Naive thymus-derived CD4-positive, alpha-beta T cell (primary cell): ENCODE measurements around the gene DOK4. TPM values are rescaled to one million over a fixed set of nuclear protein-coding genes. Genes with fewer than 3 reads are reported as not detected.

ENCODE experiments used
- ATAC-seq: fragments of 150-1000 bp; cut with Tn5 transposase; 2 replicates; pipeline ENCODE4 v1.10.0; 2021; ENCODE audit warnings: mild to moderate bottlenecking, moderate library complexity
- CTCF ChIA-PET: fragments of 350-600 bp; sonication (Branson Sonifier 250); formaldehyde crosslinking; loops from one replicate; lab custom pipeline; 2021; ENCODE audit warnings: antibody characterized with exemption; lab: Charles Lee
- POLR2A ChIA-PET: fragments of 350-600 bp; sonication (Branson Sonifier 250); formaldehyde crosslinking; loops from one replicate; lab custom pipeline; 2021; ENCODE audit warnings: antibody characterized with exemption, inconsistent platforms; lab: Charles Lee
- DNase-seq, 9 donors: peaks; one replicate each; pipeline versions ENCODE4 v3.0.0 to v3.0.0-alpha.2; 2020 to 2022; ENCODE audit warnings: mixed read lengths in 1 of 9
- H3K27ac ChIP-seq: one replicate; pipeline ENCODE4 v1.7.0; 2013; ENCODE audit warnings: mild to moderate bottlenecking, low read depth, low read length, moderate library complexity
- H3K27me3 ChIP-seq, 2 donors: one replicate each; pipeline ENCODE4 v1.7.0; 2013; ENCODE audit warnings: low read length in 2 of 2, mild to moderate bottlenecking in 2 of 2, moderate library complexity in 2 of 2; ENCODE audit not compliant: control insufficient read depth in 2 of 2, insufficient read depth in 2 of 2
- H3K36me3 ChIP-seq, 3 experiments: 1 replicate in 2 of 3; 2 replicates in 1 of 3; pipeline ENCODE4 v1.7.0; 2013; ENCODE audit warnings: low read length in 3 of 3, mild to moderate bottlenecking in 3 of 3, moderate library complexity in 1 of 3; ENCODE audit not compliant: insufficient read depth in 3 of 3, control insufficient read depth in 2 of 3
- H3K4me1 ChIP-seq, 2 donors: one replicate each; pipeline ENCODE4 v1.7.0; 2013; ENCODE audit warnings: low read length in 2 of 2, mild to moderate bottlenecking in 2 of 2, moderate library complexity in 1 of 2; ENCODE audit not compliant: control insufficient read depth in 2 of 2, insufficient read depth in 2 of 2
- H3K4me3 ChIP-seq: 2 replicates; pipeline ENCODE4 v1.7.0; 2013; ENCODE audit warnings: mild to moderate bottlenecking, low read length
- H3K9me3 ChIP-seq, 3 experiments: 1 replicate in 2 of 3; 2 replicates in 1 of 3; pipeline ENCODE4 v1.7.0; 2013; ENCODE audit warnings: low read length in 3 of 3; ENCODE audit not compliant: control insufficient read depth in 2 of 3
- H3K27ac Mint-ChIP-seq, 9 donors: one replicate each; pipeline ENCODE4 v1.8.0; 2020 to 2022; ENCODE audit warnings: mixed read lengths in 9 of 9, mild to moderate bottlenecking in 8 of 9, moderate library complexity in 5 of 9, inconsistent platforms in 2 of 9
- H3K27me3 Mint-ChIP-seq, 5 donors: one replicate each; pipeline ENCODE4 v1.8.0; 2021 to 2022; ENCODE audit warnings: mixed read lengths in 5 of 5, mild to moderate bottlenecking in 1 of 5
- H3K36me3 Mint-ChIP-seq, 5 donors: one replicate each; pipeline ENCODE4 v1.8.0; 2020 to 2022; ENCODE audit warnings: mixed read lengths in 5 of 5, mild to moderate bottlenecking in 3 of 5, inconsistent platforms in 1 of 5
- H3K4me1 Mint-ChIP-seq, 7 donors: one replicate each; pipeline ENCODE4 v1.8.0; 2020 to 2022; ENCODE audit warnings: mixed read lengths in 7 of 7, mild to moderate bottlenecking in 3 of 7, inconsistent platforms in 1 of 7
- H3K4me3 Mint-ChIP-seq, 10 donors: one replicate each; pipeline ENCODE4 v1.8.0; 2020 to 2022; ENCODE audit warnings: mild to moderate bottlenecking in 10 of 10, mixed read lengths in 10 of 10, moderate library complexity in 6 of 10, inconsistent platforms in 2 of 10
- H3K9me3 Mint-ChIP-seq, 11 donors: one replicate each; pipeline ENCODE4 v1.8.0; 2020 to 2022; ENCODE audit warnings: mixed read lengths in 11 of 11, mild to moderate bottlenecking in 4 of 11, inconsistent platforms in 1 of 11, moderate library complexity in 1 of 11
- intact Hi-C, 2 donors: fragments of 100-400 bp; cut with micrococcal nuclease; formaldehyde crosslinking; loops; one replicate each; pipeline ENCODE4 v1.15.1; 2023
- polyA plus RNA-seq, 2 donors: library from polyadenylated mRNA; unstranded; fragments of 300-500 nt; fragmentation: Illumina TruSeq; gene quantifications; one replicate each; pipeline ENCODE4 v1.2.3, GENCODE V29; 2021
- total RNA-seq, 6 experiments: library from RNA in 5 of 6; stranded (reverse) in 5 of 6; gene quantifications; 1 replicate in 5 of 6; 2 replicates in 1 of 6; pipeline ENCODE4 v1.2.3 and lab custom pipeline; 2021 to 2026

Gene DOK4
- total and polyA plus RNA-seq, 7 experiments from 2014 or later: 1.6 to 4.6 (median 2.9) TPM

DNA sequence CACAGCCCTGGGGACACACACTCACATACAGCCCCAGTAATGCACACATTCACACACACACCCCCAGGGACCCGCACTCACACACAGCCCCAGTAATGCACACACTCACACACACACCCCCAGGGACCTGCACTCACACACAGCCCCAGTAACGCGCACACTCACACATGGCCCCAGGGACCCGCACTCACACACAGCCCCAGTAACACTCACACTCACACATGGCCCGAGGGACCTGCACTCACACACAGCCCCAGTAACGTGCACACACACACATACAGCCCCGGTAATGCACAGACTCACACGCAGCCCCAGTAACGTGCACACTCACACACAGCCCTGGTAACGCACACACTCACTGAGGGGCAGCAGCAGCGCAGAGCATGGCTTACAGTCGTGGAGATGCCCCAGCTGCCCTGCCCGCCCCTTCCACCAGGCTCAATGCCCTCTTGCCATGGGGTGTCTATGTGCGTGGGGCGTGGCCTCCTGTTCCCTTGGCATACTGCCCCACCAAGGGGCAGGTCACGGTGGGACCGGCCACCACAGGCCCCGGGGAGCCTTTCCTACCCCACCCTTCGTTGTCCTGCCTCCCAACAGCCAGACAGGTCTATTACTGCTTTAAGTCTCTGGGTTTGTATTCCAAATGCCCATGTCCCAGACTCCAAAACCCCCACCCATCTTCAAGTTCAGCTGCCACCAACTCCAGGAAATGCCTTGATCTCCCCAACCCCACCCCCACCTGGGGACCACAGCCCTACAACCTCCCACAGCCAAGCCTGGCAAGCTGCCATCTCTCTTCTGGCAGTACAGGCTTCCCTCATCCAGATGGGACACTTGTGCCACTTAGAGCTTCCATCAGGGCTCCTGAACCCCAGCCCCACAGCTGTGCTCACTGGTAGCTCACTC is 47.4 kb upstream of the DOK4 start:
- POLR2A ChIA-PET: interaction anchor here (0.5 to 0.9 kb wide), 4 partner anchors 9 to 87 kb away, joined by 3 to 4 read pairs (median 3); partner anchors contain the start of genes ADGRG5, CIAPIN1 and COQ9
- peaks cover 63 to 70% of the 10 kb centered on the region in 2 donors for H3K4me1 ChIP-seq

GRCh38 chr16:57532266-57532625 is 46.0 kb upstream of the DOK4 start:
- Mint-ChIP-seq H3K4me3 (peak overlapping the region; percentile 0 to 88 (median 69)), H3K27ac (peak overlapping the region; percentile 80 to 99 (median 96)), H3K27me3 (no peaks in the 10 kb centered on the region), H3K36me3 (peaks cover 0 to 4% (median 3%) of the 10 kb centered on the region in 5 donors), H3K4me1 (peaks cover 52 to 72% (median 69%) of the 10 kb centered on the region in 7 donors), H3K9me3 (no peaks in the 10 kb centered on the region)
- Histone ChIP-seq H3K4me3 (no peak overlapping the region), H3K27me3 (no peaks in the 10 kb centered on the region), H3K27ac (peak overlapping the region; percentile 87), H3K36me3 (no peaks in the 10 kb centered on the region), H3K4me1 (peaks cover 49 to 59% of the 10 kb centered on the region in 2 donors), H3K9me3 (no peaks in the 10 kb centered on the region)
- CTCF ChIA-PET: interaction anchor here (1.0 to 1.9 kb wide), 2 partner anchors 10 to 12 kb away, joined by 5 to 6 read pairs; no protein-coding TSS in a partner anchor
- POLR2A ChIA-PET: interaction anchor here (0.7 to 2.6 kb wide), 2 partner anchors 10 to 67 kb away, joined by 3 to 16 read pairs; partner anchors contain the start of gene ADGRG5
- no peak for ATAC-seq
- intact Hi-C loops: loop anchor here (5.0 to 10.0 kb wide), 3 partner anchors 73 to 1093 kb away; partner anchors contain the start of genes ARL2BP (in 1 of the 2) and CNOT1 (in 1 of the 2)
- DNase-seq: peak in 1 of 9 donors; percentile 19

More for the DNA sequence above, 47.4 kb upstream of the DOK4 start:
- CTCF ChIA-PET: interaction anchor here (0.6 to 1.0 kb wide), 3 partner anchors 8 to 266 kb away, joined by 3 to 5 read pairs (median 4); no protein-coding TSS in a partner anchor
- Mint-ChIP-seq H3K36me3 (peaks cover 0 to 4% (median 3%) of the 10 kb centered on the region in 5 donors), H3K9me3 (no peaks in the 10 kb centered on the region), H3K4me3 (peak overlapping the region; percentile 16 to 88 (median 70)), H3K27ac (peak overlapping the region; percentile 79 to 98 (median 95)), H3K27me3 (no peaks in the 10 kb centered on the region), H3K4me1 (peaks cover 64 to 87% (median 83%) of the 10 kb centered on the region in 7 donors)
- Histone ChIP-seq H3K27me3 (no peaks in the 10 kb centered on the region), H3K4me3 (no peak overlapping the region), H3K27ac (peak overlapping the region; percentile 87), H3K36me3 (no peaks in the 10 kb centered on the region), H3K9me3 (no peaks in the 10 kb centered on the region)
- ATAC-seq (no peak), DNase-seq (peak in 7 of 9 donors; percentile 25 to 61 (median 42))
- intact Hi-C loops: loop anchor here (5.0 to 10.0 kb wide), 3 partner anchors 71 to 1091 kb away; partner anchors contain the start of genes ARL2BP (in 1 of the 2) and CNOT1 (in 1 of the 2)

- intact Hi-C loops: loop anchor here (5.0 to 10.0 kb wide), 3 partner anchors 73 to 1093 kb away; partner anchors contain the start of genes ARL2BP (in 1 of the 2) and CNOT1 (in 1 of the 2)
- no peak for ATAC-seq
These were observed 45.5 kb upstream of the DOK4 start for GRCh38 chr16:57531635-57532265.

GRCh38 chr16:57531253-57531575 is 44.9 kb upstream of the DOK4 start:
- H3K4me3 ChIP-seq: no peak overlapping the region
- ATAC-seq: no peak
- DNase-seq: no peak
- no peaks in the 10 kb centered on the region for H3K27me3 ChIP-seq
- H3K4me1 Mint-ChIP-seq: peaks cover 52 to 68% (median 66%) of the 10 kb centered on the region in 7 donors
- peak overlapping the region; percentile 87 for H3K27ac ChIP-seq
- H3K9me3 ChIP-seq: no peaks in the 10 kb centered on the region
- intact Hi-C loops: loop anchor here (5.0 to 10.0 kb wide), 3 partner anchors 74 to 1094 kb away; partner anchors contain the start of genes ARL2BP (in 1 of the 2) and CNOT1 (in 1 of the 2)
- ChIA-PET POLR2A (interaction anchor here (0.8 to 2.6 kb wide), 4 partner anchors 11 to 69 kb away, joined by 3 to 16 read pairs (median 7); partner anchors contain the start of genes ADGRG5 and POLR2C), CTCF (interaction anchor here (0.6 to 1.9 kb wide), 2 partner anchors 11 to 137 kb away, joined by 3 to 6 read pairs; no protein-coding TSS in a partner anchor)
- H3K27me3 Mint-ChIP-seq: no peaks in the 10 kb centered on the region
- H3K4me3 Mint-ChIP-seq: peak overlapping the region; percentile 74 to 88 (median 83)
- H3K36me3 ChIP-seq: no peaks in the 10 kb centered on the region
- peaks cover 0 to 4% (median 3%) of the 10 kb centered on the region in 5 donors for H3K36me3 Mint-ChIP-seq
- peak overlapping the region; percentile 85 to 99 (median 96) for H3K27ac Mint-ChIP-seq
- H3K4me1 ChIP-seq: peaks cover 44 to 56% of the 10 kb centered on the region in 2 donors
- no peaks in the 10 kb centered on the region for H3K9me3 Mint-ChIP-seq

More at GRCh38 chr16:57531635-57532265, 45.5 kb upstream of the DOK4 start:
- H3K36me3 ChIP-seq: no peaks in the 10 kb centered on the region
- Mint-ChIP-seq H3K27me3 (no peaks in the 10 kb centered on the region), H3K4me1 (peaks cover 52 to 68% (median 66%) of the 10 kb centered on the region in 7 donors), H3K36me3 (peaks cover 0 to 4% (median 3%) of the 10 kb centered on the region in 5 donors), H3K9me3 (no peaks in the 10 kb centered on the region), H3K27ac (peak overlapping the region; percentile 85 to 99 (median 96)), H3K4me3 (peak overlapping the region in 9 of 10 donors; percentile 79 to 88 (median 84))
- H3K27ac ChIP-seq: peak overlapping the region; percentile 87
- H3K4me3 ChIP-seq: no peak overlapping the region
- CTCF ChIA-PET: interaction anchor here (1.9 kb wide), 1 partner anchor 12 kb away, joined by 6 read pairs; no protein-coding TSS in a partner anchor
- POLR2A ChIA-PET: interaction anchor here (0.7 to 2.6 kb wide), 3 partner anchors 10 to 67 kb away, joined by 3 to 16 read pairs (median 3); partner anchors contain the start of gene ADGRG5
- no peaks in the 10 kb centered on the region for H3K27me3 ChIP-seq
- peaks cover 44 to 56% of the 10 kb centered on the region in 2 donors for H3K4me1 ChIP-seq
- peak in 1 of 9 donors; percentile 14 for DNase-seq
- no peaks in the 10 kb centered on the region for H3K9me3 ChIP-seq

GRCh38 chr16:57530522-57531252 is 44.4 kb upstream of the DOK4 start:
- no peaks in the 10 kb centered on the region for H3K9me3 Mint-ChIP-seq
- H3K36me3 Mint-ChIP-seq: peaks cover 0 to 4% (median 3%) of the 10 kb centered on the region in 5 donors
- Histone ChIP-seq H3K4me3 (peak overlapping the region; percentile 45), H3K36me3 (no peaks in the 10 kb centered on the region), H3K9me3 (no peaks in the 10 kb centered on the region), H3K27ac (peak overlapping the region; percentile 87), H3K27me3 (no peaks in the 10 kb centered on the region), H3K4me1 (peaks cover 44 to 56% of the 10 kb centered on the region in 2 donors)
- peak overlapping the region; percentile 85 to 99 (median 96) for H3K27ac Mint-ChIP-seq
- intact Hi-C loops: loop anchor here (1.0 to 10.0 kb wide), 4 partner anchors 11 to 1094 kb away; partner anchors contain the start of genes ARL2BP (in 1 of the 2) and CNOT1 (in 1 of the 2)
- no peaks in the 10 kb centered on the region for H3K27me3 Mint-ChIP-seq
- DNase-seq (peak in 1 of 9 donors; percentile 21), ATAC-seq (no peak)
- ChIA-PET CTCF (interaction anchor here (0.6 to 1.9 kb wide), 3 partner anchors 11 to 137 kb away, joined by 3 to 6 read pairs (median 3); partner anchors contain the start of gene ADGRG5), POLR2A (interaction anchor here (0.8 to 2.6 kb wide), 6 partner anchors 8 to 86 kb away, joined by 3 to 16 read pairs (median 4); partner anchors contain the start of genes ADGRG5 and POLR2C)
- peak overlapping the region; percentile 74 to 88 (median 83) for H3K4me3 Mint-ChIP-seq
- peaks cover 51 to 66% (median 65%) of the 10 kb centered on the region in 7 donors for H3K4me1 Mint-ChIP-seq
